K562 (cell line): ENCODE data around the gene HYCC2.

ENCODE experiments used
- CSDE1 ChIP-seq, 2 experiments: fragments of 450-650 bp; IDR thresholded peaks; 2 replicates each; pipeline ENCODE4 v1.6.1; 2016; ENCODE audit warnings: mild to moderate bottlenecking in 1 of 2
- EZH2 ChIP-seq: IDR thresholded peaks from 2 replicates; pipeline ENCODE4 v1.6.1; 2012; ENCODE audit warnings: low read depth, mild to moderate bottlenecking, inconsistent platforms, low read length, borderline replicate concordance
- GABPA ChIP-seq: fragments of 200-800 bp; sonication (Bioruptor generic); conservative IDR thresholded peaks from 2 replicates; pipeline ENCODE4 v1.6.1; 2016; ENCODE audit warnings: low read depth, missing genetic modification characterization, missing compliant biosample characterization
- HMG20B ChIP-seq: fragments of 250-450 bp; sonication (Bioruptor Pico); IDR thresholded peaks from 2 replicates; pipeline ENCODE4 v1.5.0; 2021; ENCODE audit warnings: mild to moderate bottlenecking
- KLF13 ChIP-seq: fragments of 450-650 bp; IDR thresholded peaks from 2 replicates; pipeline ENCODE4 v1.6.1; 2016; ENCODE audit warnings: missing genetic modification characterization, low read depth, mild to moderate bottlenecking, missing compliant biosample characterization, moderate library complexity, borderline replicate concordance
- POLR2A ChIP-seq: fragments of 450-650 bp; conservative IDR thresholded peaks from 2 replicates; pipeline ENCODE4 v1.6.1; 2016
- SETDB1 ChIP-seq: IDR thresholded peaks from one replicate; pipeline ENCODE4 v1.6.1; 2012; ENCODE audit warnings: low read length, control low read depth, inconsistent platforms
- ZNF165 ChIP-seq: fragments of 250-450 bp; sonication (Bioruptor Pico); IDR thresholded peaks from 2 replicates; pipeline ENCODE4 v1.4.0; 2020; ENCODE audit warnings: borderline replicate concordance
- ZNF57 ChIP-seq: fragments of 450-650 bp; formaldehyde crosslinking; IDR thresholded peaks from 2 replicates; pipeline ENCODE4 v1.4.0; 2020; ENCODE audit warnings: mild to moderate bottlenecking, moderate library complexity
- TF ChIP-seq, protein P1 (sequence below), 3 experiments: IDR thresholded peaks in 2 of 3; conservative IDR thresholded peaks in 1 of 3; 2 replicates each; pipeline ENCODE4 v1.5.1; 2011 to 2012; ENCODE audit warnings: low read length in 3 of 3, mild to moderate bottlenecking in 3 of 3, control low read depth in 2 of 3, improper control_type of control experiment in 1 of 3, inconsistent platforms in 1 of 3, low read depth in 1 of 3, mixed read lengths in 1 of 3, moderate library complexity in 1 of 3; ENCODE audit not compliant: insufficient read depth in 2 of 3

DNA sequence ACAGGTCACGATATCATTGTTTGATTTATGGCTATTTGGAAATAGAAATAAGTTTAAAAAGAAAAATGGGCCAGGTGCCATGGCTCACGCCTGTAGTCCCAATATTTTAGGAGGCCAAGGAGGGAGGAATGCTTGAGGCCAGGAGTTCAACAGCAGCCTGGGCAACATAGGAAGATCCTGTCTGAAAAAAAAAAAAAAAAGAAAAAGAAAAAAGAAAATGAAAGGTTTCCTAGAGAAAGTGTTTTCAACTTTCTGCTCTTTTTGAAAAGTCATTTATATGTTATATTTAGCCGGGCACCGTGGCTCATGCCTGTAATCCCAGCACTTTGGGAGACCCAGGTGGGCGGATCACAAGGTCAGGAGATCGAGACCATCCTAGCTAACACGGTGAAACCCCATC is 3.5 kb upstream of the HYCC2 start:
- no peak for TF ChIP-seq CSDE1 (IDR thresholded peaks at IDR 0.05)
- TF ChIP-seq GABPA (tag), result no peak
- no peak for TF ChIP-seq KLF13 (tag)
- TF ChIP-seq, protein P1, sequence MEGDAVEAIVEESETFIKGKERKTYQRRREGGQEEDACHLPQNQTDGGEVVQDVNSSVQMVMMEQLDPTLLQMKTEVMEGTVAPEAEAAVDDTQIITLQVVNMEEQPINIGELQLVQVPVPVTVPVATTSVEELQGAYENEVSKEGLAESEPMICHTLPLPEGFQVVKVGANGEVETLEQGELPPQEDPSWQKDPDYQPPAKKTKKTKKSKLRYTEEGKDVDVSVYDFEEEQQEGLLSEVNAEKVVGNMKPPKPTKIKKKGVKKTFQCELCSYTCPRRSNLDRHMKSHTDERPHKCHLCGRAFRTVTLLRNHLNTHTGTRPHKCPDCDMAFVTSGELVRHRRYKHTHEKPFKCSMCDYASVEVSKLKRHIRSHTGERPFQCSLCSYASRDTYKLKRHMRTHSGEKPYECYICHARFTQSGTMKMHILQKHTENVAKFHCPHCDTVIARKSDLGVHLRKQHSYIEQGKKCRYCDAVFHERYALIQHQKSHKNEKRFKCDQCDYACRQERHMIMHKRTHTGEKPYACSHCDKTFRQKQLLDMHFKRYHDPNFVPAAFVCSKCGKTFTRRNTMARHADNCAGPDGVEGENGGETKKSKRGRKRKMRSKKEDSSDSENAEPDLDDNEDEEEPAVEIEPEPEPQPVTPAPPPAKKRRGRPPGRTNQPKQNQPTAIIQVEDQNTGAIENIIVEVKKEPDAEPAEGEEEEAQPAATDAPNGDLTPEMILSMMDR (IDR thresholded peaks at IDR 0.05 in 2 of 3, conservative IDR thresholded peaks at IDR 0.05 in 1 of 3; ENCODE audit: insufficient read depth in 2 of 3, low read depth in 1 of 3, low read length in 3 of 3), result no peak
- TF ChIP-seq POLR2A, result no peak
- TF ChIP-seq ZNF57 (CRISPR knock-in tag), result no peak
- no peak for TF ChIP-seq HMG20B
- no peak for TF ChIP-seq EZH2
- no peak for TF ChIP-seq SETDB1
- TF ChIP-seq ZNF165 (CRISPR knock-in tag), result no peak
